Subcutaneous preadipocyte (primary cell): Measurements from ENCODE around the gene HAUS8. TPM values are rescaled to one million over a fixed set of nuclear protein-coding genes. Genes with fewer than 3 reads are reported as not detected.

Experiments
- total RNA-seq: library from RNA; depleted of rRNA; stranded (reverse); fragments of >200 nt; gene quantifications from 2 replicates; pipeline ENCODE4 v1.2.3, GENCODE V29; 2012

The HAUS8 gene
- total RNA-seq = 3.3 and 6.3 TPM in 2 replicates

GRCh38 chr19:17075035-17075863 is at the start of gene HAUS8, which contains the start of gene MYO9B:
Gene HAUS8 (minus strand): TSS chr19:17075452. CDS start chr19:17075422, 30 bp downstream.
Gene MYO9B (plus strand): TSS chr19:17075777. CDS start chr19:17101718, 25,941 bp downstream.

GRCh38 chr19:17026706-17027534 is 48.3 kb downstream of the HAUS8 start, which contains the start of gene CPAMD8:
Gene CPAMD8 (minus strand): TSS chr19:17026810. CDS start chr19:17026642, 168 bp downstream.

Other genes with a start within 250 kb of the HAUS8 start
- gene SIN3B, start 246.1 kb downstream of the HAUS8 start, total RNA-seq = 29.0 and 29.9 TPM in 2 replicates
- not detected in 2 replicates for gene F2RL3, start 186.5 kb downstream of the HAUS8 start, total RNA-seq
- gene CPAMD8, start 48.6 kb downstream of the HAUS8 start, total RNA-seq = 0.20 and 0.73 TPM in 2 replicates
- 71.3 and 85.0 TPM in 2 replicates for gene MYO9B, start 325 bp upstream of the HAUS8 start, total RNA-seq
- 16.2 and 22.8 TPM in 2 replicates for gene USE1, start 139.9 kb upstream of the HAUS8 start, total RNA-seq
- 2.5 and 2.9 TPM in 2 replicates for gene OCEL1, start 150.8 kb upstream of the HAUS8 start, total RNA-seq
- 26.8 and 40.1 TPM in 2 replicates for gene NR2F6, start 170.5 kb upstream of the HAUS8 start, total RNA-seq
- gene USHBP1, start 189.3 kb upstream of the HAUS8 start, total RNA-seq = under 0.01 TPM in 1 of 2 replicates, not detected in the other
- 91.7 and 105 TPM in 2 replicates for gene BABAM1, start 192.0 kb upstream of the HAUS8 start, total RNA-seq
- gene ANKLE1, start 206.4 kb upstream of the HAUS8 start, total RNA-seq = 0.37 and 0.39 TPM in 2 replicates
- 6.6 and 9.0 TPM in 2 replicates for gene ABHD8, start 228.0 kb upstream of the HAUS8 start, total RNA-seq
- gene MRPL34, start 230.4 kb upstream of the HAUS8 start, total RNA-seq = 29.1 and 30.9 TPM in 2 replicates
- gene DDA1, start 234.1 kb upstream of the HAUS8 start, total RNA-seq = 7.7 and 15.4 TPM in 2 replicates